HG03196 (cell line): ENCODE results near the gene PASD1.
"Not testable (repeated sequence)": the region's sequence is repeated elsewhere in the genome, so short reads cannot be mapped to it uniquely, and the experiment has no call there.

ENCODE experiments used
- ATAC-seq: cut with Tn5 transposase; IDR thresholded peaks from one replicate; pipeline ENCODE4 v1.9.1; 2021; ENCODE audit not compliant: unreplicated experiment

PASD1 gene

GRCh38 chrX:151609222-151609621, 45.7 kb downstream of the PASD1 start:
- no peak for ATAC-seq

DNA sequence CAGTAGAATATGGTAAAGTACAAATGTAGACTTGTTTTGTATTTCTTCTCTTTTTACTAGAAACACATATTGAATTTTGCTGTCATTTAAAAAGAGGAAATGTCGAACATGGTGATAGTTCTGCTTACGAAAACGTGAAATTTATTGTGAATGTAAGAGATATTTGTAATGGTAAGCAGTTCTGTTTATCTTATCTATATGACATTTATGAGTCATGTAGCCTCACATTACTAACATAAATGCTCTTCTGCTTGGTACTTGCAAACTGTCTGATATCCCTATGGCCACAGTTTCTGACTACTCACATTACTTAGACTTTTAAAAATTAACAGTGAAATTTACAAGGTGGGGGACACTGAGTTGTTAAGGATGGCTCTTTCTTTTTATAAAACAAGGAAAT, 57.9 kb downstream of the PASD1 start:
- no peak for ATAC-seq

DNA sequence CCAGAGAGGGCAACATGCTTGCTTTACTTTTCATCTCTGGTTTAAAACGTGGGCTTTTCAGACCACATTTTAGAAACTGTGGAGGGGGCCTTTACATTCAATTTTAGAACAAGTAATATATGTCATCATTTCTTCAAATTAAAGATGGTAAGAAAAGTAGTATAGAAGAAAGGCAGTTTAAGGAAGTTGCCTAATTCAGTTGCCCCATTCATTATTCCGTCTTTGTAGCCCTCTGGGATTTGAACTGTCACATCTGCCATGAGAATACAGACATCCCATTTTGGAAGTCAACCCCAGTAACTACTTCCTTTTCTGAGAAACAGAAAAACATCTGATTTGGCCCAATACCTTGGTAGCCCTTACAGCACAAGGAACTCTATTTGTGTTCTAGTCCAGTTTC, 61.2 kb downstream of the PASD1 start:
- no peak for ATAC-seq

GRCh38 chrX:151631822-151632221, 68.3 kb downstream of the PASD1 start:
- ATAC-seq, result no peak

DNA sequence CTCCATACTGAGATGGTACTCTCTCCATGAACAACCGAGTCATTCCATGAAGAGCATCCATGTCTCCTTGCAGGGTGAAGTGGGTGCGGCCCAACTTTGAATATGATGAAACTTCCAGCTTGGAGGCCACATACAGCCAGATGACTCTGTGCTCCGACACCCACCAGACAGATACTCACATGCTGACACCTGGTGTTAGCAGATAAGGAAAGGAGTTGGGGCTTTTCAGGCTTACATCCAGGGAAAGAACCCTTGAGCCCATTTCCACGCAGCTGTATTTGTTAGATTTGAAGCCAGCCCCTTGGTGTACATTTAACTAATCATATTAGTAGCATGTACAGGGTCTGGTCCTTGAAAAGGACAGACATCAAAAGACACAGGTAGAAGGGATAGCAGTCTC, 69.7 kb downstream of the PASD1 start:
- no peak for ATAC-seq

DNA sequence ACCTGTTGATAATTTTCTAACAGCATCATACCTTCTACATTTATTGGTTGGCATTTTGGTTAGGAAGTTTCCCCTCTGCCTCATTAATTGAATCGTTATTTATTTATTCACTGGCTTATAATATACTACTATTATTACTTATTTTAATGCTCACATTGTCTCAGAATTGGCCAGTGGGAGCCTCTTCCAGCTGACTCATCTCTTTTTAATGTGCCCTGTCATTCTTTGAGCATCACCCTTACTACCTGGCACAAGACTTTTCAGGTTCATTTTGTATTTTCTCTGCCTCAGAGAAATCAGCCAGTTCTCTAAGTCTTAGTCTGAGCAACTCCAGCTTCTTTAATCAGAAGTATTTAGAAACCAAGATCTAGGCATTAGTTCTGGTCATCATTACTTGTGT, 71.5 kb downstream of the PASD1 start:
- no peak for ATAC-seq

DNA sequence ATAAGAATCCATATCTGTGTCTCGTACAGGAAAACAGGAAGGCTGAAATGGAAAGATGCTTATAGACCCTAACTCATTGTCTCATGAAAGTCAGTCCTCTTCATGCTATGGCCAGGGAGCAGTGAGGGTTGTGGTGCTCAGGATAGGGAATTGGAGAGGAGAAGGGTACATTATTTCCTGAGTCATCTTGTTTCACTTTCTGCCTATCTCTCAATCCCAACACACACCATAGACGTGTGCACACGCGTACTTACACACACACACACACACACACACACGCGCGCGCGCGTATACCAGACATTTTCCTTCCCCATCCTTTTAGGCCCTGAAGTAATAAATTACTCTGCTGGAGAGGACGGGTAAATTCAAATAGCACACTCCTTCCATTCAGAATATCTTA, 78.1 kb downstream of the PASD1 start:
- ATAC-seq, result no peak

GRCh38 chrX:151675121-151675746, 111.8 kb downstream of the PASD1 start:
- ATAC-seq, result no peak

DNA sequence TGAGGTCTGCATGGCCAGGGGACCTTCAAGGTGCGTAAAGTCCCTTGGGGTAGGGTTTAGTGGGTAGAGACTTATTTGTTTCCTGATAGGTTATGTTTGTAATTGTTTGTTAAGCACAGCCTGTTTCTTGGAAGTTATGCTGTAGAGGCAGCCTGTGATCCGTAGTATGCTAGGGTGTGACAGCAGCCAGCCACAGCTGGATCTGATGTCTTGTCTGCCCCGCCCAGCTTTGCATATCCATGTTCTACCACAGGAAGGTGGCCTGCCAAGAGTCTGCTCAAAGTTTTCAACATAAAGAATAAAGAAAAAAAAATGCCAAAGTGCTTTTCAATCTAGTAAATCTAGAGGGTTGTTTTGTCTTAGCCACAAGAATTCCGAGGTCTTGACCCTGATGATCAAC, 112.7 kb downstream of the PASD1 start:
- ATAC-seq, result no peak

GRCh38 chrX:151679798-151680402, 116.4 kb downstream of the PASD1 start:
- ATAC-seq, result no peak

- ATAC-seq, result no peak
Observed at GRCh38 chrX:151680805-151681204, 117.3 kb downstream of the PASD1 start.

GRCh38 chrX:151687635-151688034, 124.2 kb downstream of the PASD1 start:
- ATAC-seq, result no peak

GRCh38 chrX:151688695-151689094, 125.2 kb downstream of the PASD1 start:
- no peak for ATAC-seq

DNA sequence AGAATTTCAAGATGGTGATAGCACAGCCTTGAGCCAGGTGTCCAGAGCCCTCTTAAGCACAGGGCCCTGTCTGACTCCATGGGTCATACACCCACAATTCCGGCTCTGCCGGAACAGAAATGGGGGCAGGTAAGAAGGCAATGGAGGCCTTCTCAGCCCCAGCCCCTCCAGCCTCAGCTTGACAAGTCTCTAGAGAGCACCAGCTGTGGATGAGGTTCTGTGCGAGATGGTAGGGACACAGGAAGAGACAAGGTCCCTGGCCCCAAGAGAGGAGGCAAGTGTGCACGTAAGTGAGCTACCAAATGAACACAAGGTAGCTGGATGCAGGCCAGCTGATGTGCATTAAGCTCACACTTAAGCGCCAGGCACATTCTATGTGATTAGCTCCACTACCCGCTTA, 129.3 kb downstream of the PASD1 start:
- ATAC-seq, result no peak

DNA sequence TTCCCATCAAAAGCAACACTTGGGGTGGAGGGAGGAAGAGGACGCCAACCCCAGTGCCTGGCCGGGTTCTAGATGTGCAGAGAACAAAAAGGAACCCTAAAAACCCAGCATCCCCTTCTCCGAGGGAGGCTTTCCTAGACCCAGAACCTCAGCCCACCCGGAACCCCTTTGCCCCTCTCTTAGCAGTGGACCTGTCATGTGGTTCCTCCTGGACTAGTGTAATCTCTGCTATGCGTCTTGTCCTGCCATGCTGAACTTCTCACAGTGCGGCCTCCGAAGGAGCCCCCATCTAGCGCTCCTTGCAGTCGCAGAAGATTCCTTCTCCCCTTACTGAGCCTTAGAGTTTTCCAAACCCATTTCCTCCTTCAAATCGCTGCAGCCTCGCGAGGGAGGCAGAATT, 130.6 kb downstream of the PASD1 start:
- ATAC-seq, result no peak

DNA sequence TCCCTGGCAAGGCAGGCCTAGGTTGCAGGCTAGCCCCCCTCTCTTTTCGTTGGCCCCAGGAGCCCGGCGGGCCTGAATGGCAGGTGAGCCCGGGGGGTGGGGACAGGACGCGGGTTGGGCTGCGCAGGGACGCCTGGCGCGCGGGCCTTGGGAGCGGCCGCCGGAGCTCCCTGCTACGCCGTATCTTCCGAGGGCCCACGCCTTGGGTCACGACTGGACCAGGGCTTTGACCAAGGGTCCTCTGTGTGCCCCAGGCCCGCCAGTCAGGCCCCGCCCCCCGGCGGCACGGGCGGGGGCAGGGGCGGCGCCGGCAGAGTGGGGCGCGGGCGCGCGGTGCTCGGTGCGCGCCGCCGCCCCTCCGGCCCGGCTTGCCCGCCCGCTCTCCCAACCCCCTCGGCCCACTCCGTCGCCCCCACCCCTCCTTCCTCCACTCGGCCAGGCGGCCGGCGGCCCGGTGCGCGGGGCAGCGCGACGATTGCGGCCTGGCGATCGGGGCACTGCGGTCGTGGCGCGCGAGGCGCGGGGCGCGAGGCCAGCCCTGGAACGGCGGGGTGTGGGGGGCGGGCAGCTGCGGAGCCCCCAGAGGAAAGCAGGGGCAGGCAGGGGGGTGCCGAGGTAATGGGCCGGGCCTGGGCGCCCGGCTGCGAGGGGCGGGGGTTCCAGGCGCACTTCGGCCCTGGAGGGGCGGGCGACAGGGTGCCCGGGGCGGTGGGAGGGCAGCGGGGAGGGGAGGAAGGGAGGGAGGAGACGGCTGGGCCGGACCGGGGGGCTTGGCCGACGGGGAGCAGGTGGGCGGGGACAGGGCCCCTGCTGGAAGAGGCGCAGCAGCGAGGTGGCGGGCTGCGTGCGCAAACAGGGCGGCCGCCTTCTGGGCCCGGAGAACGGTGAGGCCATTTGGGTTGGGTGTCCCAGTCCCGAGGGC, 131.4 kb downstream of the PASD1 start, which contains the start of gene PRRG3:
Gene PRRG3 (plus strand): TSS at position 798 of the 922 bp plus-strand sequence. CDS start 3,357 bp downstream, outside the sequence.
- no peak for ATAC-seq

DNA sequence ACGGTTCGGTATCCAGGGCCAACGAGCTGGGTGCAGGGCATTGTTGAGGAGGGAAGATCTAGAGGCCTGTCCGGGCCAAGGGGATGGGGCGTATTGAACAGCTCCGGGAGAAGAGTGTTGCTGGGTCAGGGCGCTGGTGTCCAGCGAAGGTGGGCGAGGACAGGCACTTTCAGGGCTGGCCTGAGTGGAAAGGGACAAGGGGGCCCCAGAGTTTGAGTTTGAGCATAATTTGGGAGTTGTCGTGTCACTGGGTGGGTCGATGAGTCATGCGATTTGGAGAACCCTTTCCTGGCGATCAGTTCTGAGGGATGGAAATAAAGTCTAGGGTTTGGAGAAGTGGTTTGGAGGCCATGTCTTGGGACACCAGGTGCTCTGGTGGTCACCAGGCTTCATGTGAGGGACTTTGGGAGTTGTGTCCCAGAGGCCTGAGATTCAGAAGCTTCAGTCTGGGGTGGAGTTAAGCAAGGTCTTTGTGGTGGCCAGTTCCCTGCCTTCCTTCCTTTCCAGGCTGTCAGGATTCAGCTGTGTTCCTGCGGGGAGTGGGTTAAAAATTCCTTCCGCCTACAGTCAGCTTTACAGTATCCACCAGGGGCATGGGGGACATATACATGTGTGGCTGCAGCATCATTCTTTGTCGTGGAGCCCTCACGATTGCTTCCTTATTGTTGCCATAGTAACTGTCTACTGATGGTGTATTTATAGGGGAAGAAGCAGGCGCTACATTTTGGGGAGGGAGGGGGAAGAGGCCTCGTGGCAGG, 132.3 kb downstream of the PASD1 start:
- no peak for ATAC-seq

DNA sequence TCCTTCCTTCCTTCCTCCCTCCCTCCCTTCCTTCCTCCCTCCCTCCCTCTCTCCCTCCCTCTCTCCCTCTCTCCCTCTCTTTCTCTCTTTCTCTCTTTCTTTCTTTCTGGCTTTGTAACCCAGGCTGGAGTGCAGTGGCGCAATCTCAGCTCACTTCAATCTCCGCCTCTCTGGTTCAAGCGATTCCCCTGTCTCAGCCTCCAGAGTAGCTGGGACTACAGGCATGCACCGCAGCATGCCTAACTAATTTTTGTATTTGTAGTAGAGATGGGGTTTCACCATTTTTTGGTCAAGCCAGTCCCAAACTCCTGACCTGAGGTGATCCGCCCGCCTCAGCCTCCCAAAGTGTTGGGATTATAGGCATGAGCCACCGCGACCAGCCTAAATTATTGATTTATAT, 133.6 kb downstream of the PASD1 start:
- not testable (repeated sequence) for ATAC-seq

DNA sequence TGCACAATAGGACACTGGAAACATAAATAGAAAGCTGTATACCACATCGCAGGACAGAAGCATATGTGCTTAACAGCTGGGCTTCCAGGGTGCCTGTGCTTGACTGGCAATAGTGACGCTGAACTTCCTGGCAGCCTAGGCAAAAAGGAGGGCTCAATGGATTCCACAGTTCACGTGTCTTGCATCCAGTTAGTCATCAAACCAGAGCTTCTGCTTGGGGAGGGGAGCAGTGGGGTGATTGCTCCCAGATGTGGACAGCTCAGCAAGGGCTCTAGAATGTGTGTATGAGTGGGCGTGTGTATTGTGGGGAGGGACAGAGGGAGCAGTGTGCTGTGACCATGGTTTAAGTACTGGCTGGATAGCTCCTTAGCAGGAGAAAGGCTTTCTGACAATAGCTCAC, 134.0 kb downstream of the PASD1 start:
- no peak for ATAC-seq

DNA sequence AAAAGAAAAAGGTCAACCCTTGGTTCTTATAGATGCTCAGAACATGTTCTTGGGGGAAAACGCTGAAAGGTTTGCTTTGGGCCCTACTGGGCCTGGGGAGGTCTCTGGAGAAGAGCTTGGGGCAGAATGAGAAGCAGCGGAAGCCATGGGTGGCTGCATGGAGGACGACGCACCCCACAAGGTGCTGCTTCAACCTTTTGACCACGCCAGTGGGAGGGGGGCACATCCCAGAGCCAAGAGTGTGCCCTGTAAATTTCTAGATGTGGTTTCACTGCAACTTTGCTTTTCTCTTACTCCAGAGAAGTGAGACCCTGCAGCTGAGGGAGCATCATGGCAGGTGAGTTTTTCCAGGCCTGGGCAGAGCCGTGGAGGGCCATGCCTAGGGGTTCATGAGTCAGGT, 135.0 kb downstream of the PASD1 start:
- no peak for ATAC-seq

GRCh38 chrX:151699746-151700145, 136.3 kb downstream of the PASD1 start:
- no peak for ATAC-seq
